HEK293 (cell line): ENCODE results near the gene VMAC.

Experiments
- CTCF ChIA-PET: fragments of 350-600 bp; formaldehyde crosslinking; extraction: SDS; loops from one replicate; lab custom pipeline; 2021; ENCODE audit warnings: antibody characterized with exemption; lab: Yijun Ruan, JAX
- POLR2A ChIA-PET: fragments of 300-600 bp; formaldehyde crosslinking; extraction: SDS; loops from one replicate; lab custom pipeline; 2020; ENCODE audit warnings: antibody characterized with exemption, inconsistent platforms; lab: Yijun Ruan, JAX
- H3K27ac ChIP-seq: fragments of 200-500 bp; sonication (Bioruptor generic); 2 replicates; pipeline ENCODE4 v1.5.1; 2014; ENCODE audit warnings: low read depth, low read length, control low read depth, inconsistent platforms; ENCODE audit errors: extremely low read depth
- H3K36me3 ChIP-seq, 2 experiments: fragments of 200-500 bp in 1 of 2; sonication (Bioruptor generic) in 1 of 2; 1 replicate in 1 of 2; 2 replicates in 1 of 2; pipeline ENCODE4 v1.5.1; 2014 to 2017; ENCODE audit warnings: inconsistent platforms in 2 of 2, low read length in 2 of 2; ENCODE audit not compliant: control insufficient read depth in 2 of 2, insufficient read depth in 1 of 2
- H3K4me1 ChIP-seq: fragments of 200-500 bp; sonication (Bioruptor generic); 2 replicates; pipeline ENCODE4 v1.5.1; 2014; ENCODE audit warnings: mild to moderate bottlenecking, low read length, inconsistent platforms; ENCODE audit not compliant: control insufficient read depth, insufficient read depth
- H3K4me3 ChIP-seq: 2 replicates; pipeline ENCODE4 v1.5.1; 2011; ENCODE audit warnings: low read depth, mild to moderate bottlenecking, control low read depth, low read length, moderate library complexity
- H3K9me3 ChIP-seq: fragments of 200-500 bp; sonication (Bioruptor generic); 2 replicates; pipeline ENCODE4 v1.5.1; 2014; ENCODE audit warnings: low read depth, low read length, inconsistent platforms; ENCODE audit not compliant: control insufficient read depth, insufficient read depth
- GLIS2 ChIP-seq: fragments of 450-650 bp; formaldehyde crosslinking; IDR thresholded peaks from 2 replicates; pipeline ENCODE4 v1.5.1; 2016; ENCODE audit warnings: missing biosample characterization, missing genetic modification characterization
- KLF1 ChIP-seq: fragments of 450-650 bp; formaldehyde crosslinking; IDR thresholded peaks from 2 replicates; pipeline ENCODE4 v1.5.1; 2016; ENCODE audit warnings: missing biosample characterization, missing genetic modification characterization
- ZEB2 ChIP-seq: fragments of 450-650 bp; formaldehyde crosslinking; IDR thresholded peaks from 2 replicates; pipeline ENCODE4 v1.5.1; 2016; ENCODE audit warnings: missing biosample characterization, missing genetic modification characterization
- ZNF26 ChIP-seq: fragments of 450-650 bp; formaldehyde crosslinking; IDR thresholded peaks from 2 replicates; pipeline ENCODE4 v1.5.1; 2016; ENCODE audit warnings: missing biosample characterization, missing genetic modification characterization
- ZNF292 ChIP-seq: fragments of 450-650 bp; formaldehyde crosslinking; IDR thresholded peaks from 2 replicates; pipeline ENCODE4 v1.5.1; 2016; ENCODE audit warnings: low read depth, missing biosample characterization, missing genetic modification characterization, borderline replicate concordance
- ZNF302 ChIP-seq: fragments of 450-650 bp; formaldehyde crosslinking; IDR thresholded peaks from 2 replicates; pipeline ENCODE4 v1.5.1; 2016; ENCODE audit warnings: missing biosample characterization, missing genetic modification characterization, low read depth
- ZNF544 ChIP-seq: fragments of 450-650 bp; formaldehyde crosslinking; IDR thresholded peaks from 2 replicates; pipeline ENCODE4 v1.5.0; 2017; ENCODE audit warnings: missing biosample characterization, missing genetic modification characterization
- ZNF560 ChIP-seq: fragments of 450-650 bp; formaldehyde crosslinking; IDR thresholded peaks from 2 replicates; pipeline ENCODE4 v1.5.1; 2017; ENCODE audit warnings: missing biosample characterization, missing genetic modification characterization, borderline replicate concordance
- ZNF621 ChIP-seq: fragments of 450-650 bp; formaldehyde crosslinking; IDR thresholded peaks from 2 replicates; pipeline ENCODE4 v1.5.1; 2017; ENCODE audit warnings: missing biosample characterization, missing genetic modification characterization
- ZNF658 ChIP-seq: fragments of 450-650 bp; formaldehyde crosslinking; IDR thresholded peaks from 2 replicates; pipeline ENCODE4; 2016; ENCODE audit warnings: missing biosample characterization, missing genetic modification characterization
- ZNF747 ChIP-seq: fragments of 450-650 bp; formaldehyde crosslinking; IDR thresholded peaks from 2 replicates; pipeline ENCODE4 v1.5.1; 2016; ENCODE audit warnings: missing biosample characterization, missing genetic modification characterization
- TF ChIP-seq, protein P1 (sequence below): fragments of 450-650 bp; formaldehyde crosslinking; IDR thresholded peaks from 2 replicates; pipeline ENCODE4 v1.5.1; 2016; ENCODE audit warnings: missing biosample characterization, missing genetic modification characterization
- TF ChIP-seq, protein P2 (sequence below): fragments of 450-650 bp; formaldehyde crosslinking; IDR thresholded peaks from 2 replicates; pipeline ENCODE4 v1.5.1; 2017; ENCODE audit warnings: missing biosample characterization, missing genetic modification characterization
- TF ChIP-seq, protein P3 (sequence below): fragments of 450-650 bp; IDR thresholded peaks from 2 replicates; pipeline ENCODE4 v1.5.1; 2018; ENCODE audit warnings: missing biosample characterization, missing genetic modification characterization
- TF ChIP-seq, protein P4 (sequence below): fragments of 450-650 bp; formaldehyde crosslinking; IDR thresholded peaks from 2 replicates; pipeline ENCODE4 v1.5.1; 2016; ENCODE audit warnings: missing biosample characterization, missing genetic modification characterization
- TF ChIP-seq, protein P5 (sequence below): fragments of 450-650 bp; formaldehyde crosslinking; IDR thresholded peaks from 2 replicates; pipeline ENCODE4 v1.5.1; 2016; ENCODE audit warnings: missing biosample characterization, missing genetic modification characterization
- TF ChIP-seq, protein P6 (sequence below): fragments of 450-650 bp; formaldehyde crosslinking; IDR thresholded peaks from 2 replicates; pipeline ENCODE4 v1.5.1; 2016; ENCODE audit warnings: missing biosample characterization, missing genetic modification characterization

The VMAC gene

DNA sequence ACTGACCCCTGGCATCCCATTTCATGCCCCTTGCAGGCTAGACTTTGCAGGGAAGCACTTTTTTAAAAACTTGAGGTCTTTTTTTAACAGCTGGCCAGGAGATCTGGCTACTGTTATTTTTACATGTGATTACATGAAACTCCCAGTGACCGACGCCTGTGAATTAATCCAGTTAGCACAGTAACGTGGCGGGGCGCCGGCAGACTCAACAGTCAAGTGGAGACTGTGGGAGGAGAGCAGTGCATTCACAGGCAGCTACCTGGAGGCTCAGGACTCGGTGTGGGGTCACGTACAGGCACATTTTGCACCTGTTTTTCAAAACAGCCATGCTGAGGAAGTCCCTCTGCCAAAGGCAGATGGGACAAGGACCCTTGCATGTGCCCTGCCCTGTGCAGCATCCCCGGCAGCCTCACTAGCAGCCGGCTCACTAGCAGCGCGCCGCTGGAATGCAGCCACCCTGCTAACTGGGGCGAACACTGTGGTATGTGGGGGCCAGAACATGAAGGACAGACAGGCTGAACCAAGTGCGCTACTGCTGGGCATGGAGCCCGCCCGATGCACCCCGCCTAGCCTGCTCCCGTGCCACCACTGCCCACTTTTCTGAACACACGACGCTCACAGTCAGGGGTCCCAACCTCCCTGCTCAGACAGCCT lies 28.1 kb downstream of the VMAC start:
- H3K9me3 ChIP-seq: no peaks in the 10 kb centered on the region
- no peak overlapping the region for H3K4me3 ChIP-seq
- peaks cover 4% of the 10 kb centered on the region; the same call in 1 of the 2 replicates for H3K4me1 ChIP-seq
- peaks cover 22 to 83% of the 10 kb centered on the region in 2 experiments for H3K36me3 ChIP-seq
- TF ChIP-seq ZNF560 (tag by site-specific recombination) (no peak), ZNF621 (tag by site-specific recombination) (no peak)
- TF ChIP-seq, protein P1, sequence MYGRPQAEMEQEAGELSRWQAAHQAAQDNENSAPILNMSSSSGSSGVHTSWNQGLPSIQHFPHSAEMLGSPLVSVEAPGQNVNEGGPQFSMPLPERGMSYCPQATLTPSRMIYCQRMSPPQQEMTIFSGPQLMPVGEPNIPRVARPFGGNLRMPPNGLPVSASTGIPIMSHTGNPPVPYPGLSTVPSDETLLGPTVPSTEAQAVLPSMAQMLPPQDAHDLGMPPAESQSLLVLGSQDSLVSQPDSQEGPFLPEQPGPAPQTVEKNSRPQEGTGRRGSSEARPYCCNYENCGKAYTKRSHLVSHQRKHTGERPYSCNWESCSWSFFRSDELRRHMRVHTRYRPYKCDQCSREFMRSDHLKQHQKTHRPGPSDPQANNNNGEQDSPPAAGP (tag by site-specific recombination): no peak
- TF ChIP-seq, protein P2, sequence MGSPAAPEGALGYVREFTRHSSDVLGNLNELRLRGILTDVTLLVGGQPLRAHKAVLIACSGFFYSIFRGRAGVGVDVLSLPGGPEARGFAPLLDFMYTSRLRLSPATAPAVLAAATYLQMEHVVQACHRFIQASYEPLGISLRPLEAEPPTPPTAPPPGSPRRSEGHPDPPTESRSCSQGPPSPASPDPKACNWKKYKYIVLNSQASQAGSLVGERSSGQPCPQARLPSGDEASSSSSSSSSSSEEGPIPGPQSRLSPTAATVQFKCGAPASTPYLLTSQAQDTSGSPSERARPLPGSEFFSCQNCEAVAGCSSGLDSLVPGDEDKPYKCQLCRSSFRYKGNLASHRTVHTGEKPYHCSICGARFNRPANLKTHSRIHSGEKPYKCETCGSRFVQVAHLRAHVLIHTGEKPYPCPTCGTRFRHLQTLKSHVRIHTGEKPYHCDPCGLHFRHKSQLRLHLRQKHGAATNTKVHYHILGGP (tag by site-specific recombination): no peak
- TF ChIP-seq, all 188 proteins: peak for 0
- no peak overlapping the region for H3K27ac ChIP-seq
- POLR2A ChIA-PET: no interaction called here
- CTCF ChIA-PET: interaction anchor here (0.6 kb wide), 1 partner anchor 106 kb away, joined by 3 read pairs; no protein-coding TSS in a partner anchor

DNA sequence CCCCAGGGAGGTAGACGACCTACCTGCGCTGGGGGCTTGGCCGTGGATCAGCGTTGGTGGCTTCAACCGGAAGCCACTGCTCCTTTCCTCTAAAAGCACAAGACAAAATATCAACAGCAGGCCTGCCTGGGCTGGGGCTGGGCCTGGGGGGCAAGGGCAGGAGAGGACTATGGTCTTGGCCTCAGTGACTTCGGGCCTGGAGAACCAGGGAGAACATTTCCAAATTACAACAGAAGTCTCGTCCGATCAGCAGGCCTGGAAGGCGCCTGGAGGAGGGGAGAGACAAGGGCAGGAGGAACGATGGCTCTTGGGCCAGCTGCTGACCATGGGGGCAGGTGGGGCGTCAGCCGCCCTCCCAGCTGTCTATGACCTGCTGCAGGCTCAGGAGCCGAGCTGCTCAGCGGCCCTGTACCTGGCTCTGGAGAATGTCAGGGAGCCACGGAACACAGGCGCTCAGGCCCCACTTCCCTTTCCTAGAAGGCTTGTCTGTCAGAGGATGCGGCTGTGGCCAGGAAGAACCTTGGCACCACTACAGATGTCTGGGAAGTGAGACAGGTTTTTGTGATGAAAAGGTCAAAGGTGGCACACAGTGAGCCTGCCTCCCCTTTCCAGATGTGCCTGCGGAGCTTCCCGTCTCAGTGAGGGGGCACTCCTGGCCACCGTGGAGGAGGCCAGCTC lies 28.9 kb downstream of the VMAC start:
- CTCF ChIA-PET: interaction anchor here (1.1 kb wide), 1 partner anchor 15 kb away, joined by 5 read pairs; no protein-coding TSS in a partner anchor
- Histone ChIP-seq H3K27ac (no peak overlapping the region), H3K36me3 (peaks cover 17 to 78% of the 10 kb centered on the region in 2 experiments), H3K4me1 (peaks cover 4% of the 10 kb centered on the region; the same call in 1 of the 2 replicates), H3K9me3 (no peaks in the 10 kb centered on the region)
- POLR2A ChIA-PET: no interaction called here
- TF ChIP-seq, protein P3, sequence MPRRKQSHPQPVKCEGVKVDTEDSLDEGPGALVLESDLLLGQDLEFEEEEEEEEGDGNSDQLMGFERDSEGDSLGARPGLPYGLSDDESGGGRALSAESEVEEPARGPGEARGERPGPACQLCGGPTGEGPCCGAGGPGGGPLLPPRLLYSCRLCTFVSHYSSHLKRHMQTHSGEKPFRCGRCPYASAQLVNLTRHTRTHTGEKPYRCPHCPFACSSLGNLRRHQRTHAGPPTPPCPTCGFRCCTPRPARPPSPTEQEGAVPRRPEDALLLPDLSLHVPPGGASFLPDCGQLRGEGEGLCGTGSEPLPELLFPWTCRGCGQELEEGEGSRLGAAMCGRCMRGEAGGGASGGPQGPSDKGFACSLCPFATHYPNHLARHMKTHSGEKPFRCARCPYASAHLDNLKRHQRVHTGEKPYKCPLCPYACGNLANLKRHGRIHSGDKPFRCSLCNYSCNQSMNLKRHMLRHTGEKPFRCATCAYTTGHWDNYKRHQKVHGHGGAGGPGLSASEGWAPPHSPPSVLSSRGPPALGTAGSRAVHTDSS: no peak
- no peak for TF ChIP-seq ZNF658
- TF ChIP-seq ZNF26 (tag by site-specific recombination): no peak
- no peak for TF ChIP-seq ZEB2 (tag by site-specific recombination)
- TF ChIP-seq ZNF544 (tag by site-specific recombination): no peak
- no peak for TF ChIP-seq ZNF747 (tag by site-specific recombination)
- TF ChIP-seq, protein P4, sequence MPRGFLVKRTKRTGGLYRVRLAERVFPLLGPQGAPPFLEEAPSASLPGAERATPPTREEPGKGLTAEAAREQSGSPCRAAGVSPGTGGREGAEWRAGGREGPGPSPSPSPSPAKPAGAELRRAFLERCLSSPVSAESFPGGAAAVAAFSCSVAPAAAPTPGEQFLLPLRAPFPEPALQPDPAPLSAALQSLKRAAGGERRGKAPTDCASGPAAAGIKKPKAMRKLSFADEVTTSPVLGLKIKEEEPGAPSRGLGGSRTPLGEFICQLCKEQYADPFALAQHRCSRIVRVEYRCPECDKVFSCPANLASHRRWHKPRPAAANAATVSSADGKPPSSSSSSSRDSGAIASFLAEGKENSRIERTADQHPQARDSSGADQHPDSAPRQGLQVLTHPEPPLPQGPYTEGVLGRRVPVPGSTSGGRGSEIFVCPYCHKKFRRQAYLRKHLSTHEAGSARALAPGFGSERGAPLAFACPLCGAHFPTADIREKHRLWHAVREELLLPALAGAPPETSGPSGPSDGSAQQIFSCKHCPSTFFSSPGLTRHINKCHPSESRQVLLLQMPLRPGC (tag by site-specific recombination): no peak
- no peak for TF ChIP-seq GLIS2 (tag by site-specific recombination)
- TF ChIP-seq, protein P5, sequence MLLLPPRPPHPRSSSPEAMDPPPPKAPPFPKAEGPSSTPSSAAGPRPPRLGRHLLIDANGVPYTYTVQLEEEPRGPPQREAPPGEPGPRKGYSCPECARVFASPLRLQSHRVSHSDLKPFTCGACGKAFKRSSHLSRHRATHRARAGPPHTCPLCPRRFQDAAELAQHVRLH (tag by site-specific recombination): no peak
- no peak for TF ChIP-seq ZNF292 (tag by site-specific recombination)
- no peak for TF ChIP-seq ZNF302
- no peak for TF ChIP-seq KLF1 (tag by site-specific recombination)
- TF ChIP-seq, protein P6, sequence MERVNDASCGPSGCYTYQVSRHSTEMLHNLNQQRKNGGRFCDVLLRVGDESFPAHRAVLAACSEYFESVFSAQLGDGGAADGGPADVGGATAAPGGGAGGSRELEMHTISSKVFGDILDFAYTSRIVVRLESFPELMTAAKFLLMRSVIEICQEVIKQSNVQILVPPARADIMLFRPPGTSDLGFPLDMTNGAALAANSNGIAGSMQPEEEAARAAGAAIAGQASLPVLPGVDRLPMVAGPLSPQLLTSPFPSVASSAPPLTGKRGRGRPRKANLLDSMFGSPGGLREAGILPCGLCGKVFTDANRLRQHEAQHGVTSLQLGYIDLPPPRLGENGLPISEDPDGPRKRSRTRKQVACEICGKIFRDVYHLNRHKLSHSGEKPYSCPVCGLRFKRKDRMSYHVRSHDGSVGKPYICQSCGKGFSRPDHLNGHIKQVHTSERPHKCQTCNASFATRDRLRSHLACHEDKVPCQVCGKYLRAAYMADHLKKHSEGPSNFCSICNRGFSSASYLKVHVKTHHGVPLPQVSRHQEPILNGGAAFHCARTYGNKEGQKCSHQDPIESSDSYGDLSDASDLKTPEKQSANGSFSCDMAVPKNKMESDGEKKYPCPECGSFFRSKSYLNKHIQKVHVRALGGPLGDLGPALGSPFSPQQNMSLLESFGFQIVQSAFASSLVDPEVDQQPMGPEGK (tag by site-specific recombination): no peak
- TF ChIP-seq, all 188 proteins: peak for 0
- no peak overlapping the region for H3K4me3 ChIP-seq
